NB4 (cell line): ENCODE data around the gene ABHD1.

Experiments used
- CTCF ChIP-seq: IDR thresholded peaks from one replicate; pipeline ENCODE4 v1.5.1; 2012; ENCODE audit warnings: low read depth, low read length
- MAX ChIP-seq: IDR thresholded peaks from 2 replicates; pipeline ENCODE4 v1.6.1; 2011; ENCODE audit warnings: low read depth, low read length
- POLR2A ChIP-seq: IDR thresholded peaks from 2 replicates; pipeline ENCODE4 v1.6.1; 2011; ENCODE audit warnings: mild to moderate bottlenecking; ENCODE audit not compliant: insufficient read length; ENCODE audit errors: extremely low read depth

- TF ChIP-seq POLR2A (no peak), MAX (no peak), CTCF (no peak)
These were observed 48.7 kb upstream of the ABHD1 start for GRCh38 chr2:27074738-27075565.
